ENCODE results near the gene NFE2L3.
"Not testable (repeated sequence)": the region's sequence is repeated elsewhere in the genome, so short reads cannot be mapped to it uniquely, and the experiment has no call there.

Gene NFE2L3

DNA sequence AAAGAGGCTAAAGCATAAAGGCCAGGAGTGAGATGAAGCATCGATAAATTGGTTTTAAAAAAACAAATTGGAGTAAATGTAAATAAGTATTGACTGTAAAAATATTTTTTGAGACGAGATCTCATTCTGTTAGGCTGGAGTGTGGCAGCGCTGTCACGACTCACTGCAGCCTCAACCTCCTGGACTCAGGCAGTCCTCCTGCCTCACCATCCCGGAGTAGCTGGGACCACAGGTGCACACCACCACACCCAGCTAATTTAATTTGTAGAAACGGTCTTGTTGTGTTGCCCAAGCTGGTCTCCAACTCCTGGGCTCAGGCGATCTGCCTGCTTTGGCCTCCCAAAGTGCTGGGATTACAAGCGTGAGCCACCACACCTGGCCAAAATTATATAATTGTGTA, 30.7 kb downstream of the NFE2L3 start:
- ChIA-PET CTCF (no interaction called here), POLR2A (ENCODE audit: low non-redundant PET) (no interaction called here)
- TF ChIP-seq, protein P1, sequence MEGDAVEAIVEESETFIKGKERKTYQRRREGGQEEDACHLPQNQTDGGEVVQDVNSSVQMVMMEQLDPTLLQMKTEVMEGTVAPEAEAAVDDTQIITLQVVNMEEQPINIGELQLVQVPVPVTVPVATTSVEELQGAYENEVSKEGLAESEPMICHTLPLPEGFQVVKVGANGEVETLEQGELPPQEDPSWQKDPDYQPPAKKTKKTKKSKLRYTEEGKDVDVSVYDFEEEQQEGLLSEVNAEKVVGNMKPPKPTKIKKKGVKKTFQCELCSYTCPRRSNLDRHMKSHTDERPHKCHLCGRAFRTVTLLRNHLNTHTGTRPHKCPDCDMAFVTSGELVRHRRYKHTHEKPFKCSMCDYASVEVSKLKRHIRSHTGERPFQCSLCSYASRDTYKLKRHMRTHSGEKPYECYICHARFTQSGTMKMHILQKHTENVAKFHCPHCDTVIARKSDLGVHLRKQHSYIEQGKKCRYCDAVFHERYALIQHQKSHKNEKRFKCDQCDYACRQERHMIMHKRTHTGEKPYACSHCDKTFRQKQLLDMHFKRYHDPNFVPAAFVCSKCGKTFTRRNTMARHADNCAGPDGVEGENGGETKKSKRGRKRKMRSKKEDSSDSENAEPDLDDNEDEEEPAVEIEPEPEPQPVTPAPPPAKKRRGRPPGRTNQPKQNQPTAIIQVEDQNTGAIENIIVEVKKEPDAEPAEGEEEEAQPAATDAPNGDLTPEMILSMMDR (conservative IDR thresholded peaks at IDR 0.05; ENCODE audit: low read depth) = no peak
- DNase-seq (ENCODE audit: low spot score) = no peak
- no peak overlapping the region; the same call in 1 of the 2 replicates for H3K27ac ChIP-seq

DNA sequence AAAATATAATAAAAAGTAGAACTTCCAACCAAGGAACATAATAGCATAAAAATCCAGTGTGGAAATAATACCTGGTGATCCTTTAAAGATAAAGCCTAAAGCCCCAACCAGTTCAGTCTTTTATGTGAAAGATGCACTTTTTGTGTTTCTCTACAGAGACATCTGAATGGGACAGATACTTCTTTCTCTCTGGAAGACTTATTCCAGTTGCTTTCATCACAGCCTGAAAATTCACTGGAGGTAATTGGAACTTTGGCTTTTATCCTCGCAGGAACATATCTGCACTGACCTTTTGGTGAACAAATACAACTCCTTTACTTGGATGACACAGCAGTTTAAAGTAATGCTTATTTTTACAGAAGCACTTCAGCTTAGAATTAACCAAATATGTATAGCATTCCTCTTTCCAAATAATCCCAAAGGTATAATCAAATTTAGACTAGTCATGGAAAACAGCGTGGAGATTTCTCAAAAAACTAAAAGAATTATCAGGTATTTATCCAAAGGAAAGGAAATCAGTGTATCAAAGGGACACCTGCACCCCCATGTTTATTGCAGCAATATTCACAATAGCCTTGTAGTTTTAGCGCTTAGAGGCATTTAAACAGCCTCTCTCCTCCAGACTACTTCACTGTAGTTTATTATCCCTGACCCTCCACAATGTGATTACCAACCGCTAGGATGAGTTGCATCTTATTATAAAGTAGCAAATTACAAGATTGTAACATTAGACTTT, 31.7 kb downstream of the NFE2L3 start:
- no peak overlapping the region for H3K27ac ChIP-seq
- CTCF ChIA-PET = interaction anchor here (0.7 kb wide), 1 partner anchor 15 kb away, joined by 3 read pairs; no protein-coding TSS in a partner anchor
- POLR2A ChIA-PET (ENCODE audit: low non-redundant PET) = no interaction called here
- DNase-seq (ENCODE audit: low spot score) = no peak
- TF ChIP-seq, protein P1 (conservative IDR thresholded peaks at IDR 0.05; ENCODE audit: low read depth) = no peak

DNA sequence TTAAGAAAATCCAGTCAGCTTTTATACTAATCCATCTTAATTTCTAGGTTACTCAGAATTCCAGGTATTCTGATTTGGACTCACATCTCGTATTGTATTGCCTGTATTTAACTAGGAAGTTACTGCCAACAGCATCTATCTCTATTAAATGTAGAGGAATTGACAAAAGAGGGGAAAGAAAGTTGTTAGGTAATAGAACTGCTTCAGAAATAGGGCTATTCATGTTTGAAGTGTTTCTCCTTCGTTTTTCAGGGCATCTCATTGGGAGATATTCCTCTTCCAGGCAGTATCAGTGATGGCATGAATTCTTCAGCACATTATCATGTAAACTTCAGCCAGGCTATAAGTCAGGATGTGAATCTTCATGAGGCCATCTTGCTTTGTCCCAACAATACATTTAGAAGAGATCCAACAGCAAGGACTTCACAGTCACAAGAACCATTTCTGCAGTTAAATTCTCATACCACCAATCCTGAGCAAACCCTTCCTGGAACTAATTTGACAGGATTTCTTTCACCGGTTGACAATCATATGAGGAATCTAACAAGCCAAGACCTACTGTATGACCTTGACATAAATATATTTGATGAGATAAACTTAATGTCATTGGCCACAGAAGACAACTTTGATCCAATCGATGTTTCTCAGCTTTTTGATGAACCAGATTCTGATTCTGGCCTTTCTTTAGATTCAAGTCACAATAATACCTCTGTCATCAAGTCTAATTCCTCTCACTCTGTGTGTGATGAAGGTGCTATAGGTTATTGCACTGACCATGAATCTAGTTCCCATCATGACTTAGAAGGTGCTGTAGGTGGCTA, 32.5 kb downstream of the NFE2L3 start:
- DNase-seq (ENCODE audit: low spot score); CTCF ChIA-PET; H3K27ac ChIP-seq; POLR2A ChIA-PET (ENCODE audit: low non-redundant PET): not testable (repeated sequence)

DNA sequence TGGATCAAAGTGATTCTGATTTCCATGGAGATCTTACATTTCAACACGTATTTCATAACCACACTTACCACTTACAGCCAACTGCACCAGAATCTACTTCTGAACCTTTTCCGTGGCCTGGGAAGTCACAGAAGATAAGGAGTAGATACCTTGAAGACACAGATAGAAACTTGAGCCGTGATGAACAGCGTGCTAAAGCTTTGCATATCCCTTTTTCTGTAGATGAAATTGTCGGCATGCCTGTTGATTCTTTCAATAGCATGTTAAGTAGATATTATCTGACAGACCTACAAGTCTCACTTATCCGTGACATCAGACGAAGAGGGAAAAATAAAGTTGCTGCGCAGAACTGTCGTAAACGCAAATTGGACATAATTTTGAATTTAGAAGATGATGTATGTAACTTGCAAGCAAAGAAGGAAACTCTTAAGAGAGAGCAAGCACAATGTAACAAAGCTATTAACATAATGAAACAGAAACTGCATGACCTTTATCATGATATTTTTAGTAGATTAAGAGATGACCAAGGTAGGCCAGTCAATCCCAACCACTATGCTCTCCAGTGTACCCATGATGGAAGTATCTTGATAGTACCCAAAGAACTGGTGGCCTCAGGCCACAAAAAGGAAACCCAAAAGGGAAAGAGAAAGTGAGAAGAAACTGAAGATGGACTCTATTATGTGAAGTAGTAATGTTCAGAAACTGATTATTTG, 33.3 kb downstream of the NFE2L3 start:
- H3K27ac ChIP-seq = no peak overlapping the region
- CTCF ChIA-PET = no interaction called here

DNA sequence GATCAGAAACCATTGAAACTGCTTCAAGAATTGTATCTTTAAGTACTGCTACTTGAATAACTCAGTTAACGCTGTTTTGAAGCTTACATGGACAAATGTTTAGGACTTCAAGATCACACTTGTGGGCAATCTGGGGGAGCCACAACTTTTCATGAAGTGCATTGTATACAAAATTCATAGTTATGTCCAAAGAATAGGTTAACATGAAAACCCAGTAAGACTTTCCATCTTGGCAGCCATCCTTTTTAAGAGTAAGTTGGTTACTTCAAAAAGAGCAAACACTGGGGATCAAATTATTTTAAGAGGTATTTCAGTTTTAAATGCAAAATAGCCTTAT, 33.8 kb downstream of the NFE2L3 start:
- no peak for DNase-seq (ENCODE audit: low spot score)
- TF ChIP-seq, protein P1 (conservative IDR thresholded peaks at IDR 0.05; ENCODE audit: low read depth) = no peak
- POLR2A ChIA-PET (ENCODE audit: low non-redundant PET) = no interaction called here
- CTCF ChIA-PET = no interaction called here
- H3K27ac ChIP-seq = no peak overlapping the region

More for the DNA sequence above, 33.3 kb downstream of the NFE2L3 start:
- TF ChIP-seq, protein P1 (conservative IDR thresholded peaks at IDR 0.05; ENCODE audit: low read depth) = no peak
- DNase-seq (ENCODE audit: low spot score) = no peak
- POLR2A ChIA-PET (ENCODE audit: low non-redundant PET) = no interaction called here

DNA sequence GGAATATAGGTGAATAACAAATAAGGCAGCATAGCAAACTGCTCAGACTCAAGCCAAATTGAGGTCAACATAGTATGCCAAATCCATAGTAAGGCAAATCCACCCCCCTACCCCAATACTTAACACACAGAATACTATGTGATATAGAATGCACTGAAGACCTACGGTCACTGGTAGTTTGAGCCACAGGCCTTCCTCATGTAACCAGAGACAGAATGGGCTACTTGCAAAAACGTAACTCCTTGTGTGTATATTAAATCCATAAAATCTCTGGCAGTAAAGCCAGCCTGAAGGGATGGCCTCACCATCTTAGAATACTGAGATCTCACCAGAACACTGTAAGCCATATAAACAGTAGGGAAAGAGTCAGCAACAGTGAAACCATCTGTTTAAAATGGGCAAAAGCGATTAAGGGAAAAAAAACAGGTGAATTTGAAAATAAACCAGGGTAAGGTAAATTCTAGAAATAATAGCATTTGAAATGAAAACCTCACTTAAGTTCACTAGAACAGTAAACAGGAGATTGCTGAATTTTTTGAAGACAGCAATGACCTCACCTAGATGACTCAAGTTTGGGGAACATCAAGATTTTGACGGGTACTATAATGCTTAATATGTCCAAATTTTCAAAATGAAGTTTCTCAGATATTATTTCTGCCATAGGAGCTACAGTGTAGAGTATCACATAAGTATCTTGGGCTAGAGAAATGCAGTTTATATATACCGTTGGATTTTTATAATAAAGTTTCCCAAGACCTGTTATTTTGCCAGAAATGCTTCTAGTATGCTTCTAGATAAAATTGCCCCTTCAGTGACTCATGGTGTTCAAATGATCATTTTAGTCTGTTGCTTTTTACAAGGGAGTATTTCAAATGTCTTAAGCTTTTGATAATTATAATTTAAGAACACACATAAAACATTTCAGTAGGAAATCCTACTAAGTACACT, 34.6 kb downstream of the NFE2L3 start:
- ChIA-PET POLR2A (ENCODE audit: low non-redundant PET) (no interaction called here), CTCF (no interaction called here)
- DNase-seq (ENCODE audit: low spot score) = no peak
- H3K27ac ChIP-seq = no peak overlapping the region
- TF ChIP-seq, protein P1 (conservative IDR thresholded peaks at IDR 0.05; ENCODE audit: low read depth) = no peak

Data from RWPE1 (cell line).